Smooth muscle cell (in vitro differentiated cells): Measurements from ENCODE around the gene JAZF1. TPM values are rescaled to one million over a fixed set of nuclear protein-coding genes. Genes with fewer than 3 reads are reported as not detected.

Source experiments
- DNase-seq: peaks from one replicate; lab custom pipeline; 2025; ENCODE audit not compliant: unreplicated experiment; lab: John Stamatoyannopoulos, UW
- H2AFZ ChIP-seq: fragments of 200-600 bp; sonication (generic); 2 replicates; pipeline ENCODE4 v1.6.0; 2016; ENCODE audit warnings: antibody characterized with exemption, low read depth, mild to moderate bottlenecking
- H3F3A ChIP-seq: fragments of 200-600 bp; sonication (generic); 2 replicates; pipeline ENCODE4 v1.6.0; 2017; ENCODE audit warnings: antibody characterized with exemption, low read depth
- H3K27ac ChIP-seq: fragments of 200-600 bp; sonication (generic); 2 replicates; pipeline ENCODE4 v1.5.1; 2016; ENCODE audit warnings: low read depth, mild to moderate bottlenecking
- H3K27me3 ChIP-seq: fragments of 200-600 bp; sonication (generic); 2 replicates; pipeline ENCODE4 v1.6.1; 2016; ENCODE audit warnings: low read depth, mild to moderate bottlenecking
- H3K36me3 ChIP-seq: fragments of 200-600 bp; sonication (generic); 2 replicates; pipeline ENCODE4 v1.5.1; 2016; ENCODE audit warnings: low read depth
- H3K4me1 ChIP-seq: fragments of 200-600 bp; sonication (generic); 2 replicates; pipeline ENCODE4 v1.5.1; 2016; ENCODE audit warnings: low read depth
- H3K4me2 ChIP-seq: fragments of 200-600 bp; sonication (generic); 2 replicates; pipeline ENCODE4 v1.6.0; 2016; ENCODE audit warnings: mild to moderate bottlenecking
- H3K4me3 ChIP-seq: fragments of 200-600 bp; sonication (generic); 2 replicates; pipeline ENCODE4 v1.5.1; 2016; ENCODE audit warnings: mild to moderate bottlenecking
- H3K79me2 ChIP-seq: fragments of 200-600 bp; sonication (generic); 2 replicates; pipeline ENCODE4 v1.6.0; 2016; ENCODE audit warnings: low read depth, mild to moderate bottlenecking
- H3K9ac ChIP-seq: fragments of 200-600 bp; sonication (generic); 2 replicates; pipeline ENCODE4 v1.6.0; 2016; ENCODE audit warnings: low read depth
- H3K9me3 ChIP-seq: fragments of 200-600 bp; sonication (generic); replicated peaks from 2 replicates; pipeline ENCODE4 v1.5.1; 2016; ENCODE audit warnings: low read depth
- H4K20me1 ChIP-seq: fragments of 200-600 bp; sonication (generic); 2 replicates; pipeline ENCODE4 v1.6.0; 2016; ENCODE audit warnings: low read depth
- WGBS: methylation state at CpG from one replicate; pipeline ENCODE4 v1.1.7; 2016; ENCODE audit warnings: low lambda C conversion rate; 5-methylcytosine and 5-hydroxymethylcytosine counted together
- polyA plus RNA-seq: library from polyadenylated mRNA; unstranded; fragments of >200 nt; fragmentation: Nextera tagmentation; extraction: Ambion mirVana; gene quantifications from 2 replicates; pipeline ENCODE4 v1.2.1, GENCODE V29; 2016
- total RNA-seq: library from RNA; depleted of rRNA; stranded (reverse); fragments of >200 nt; gene quantifications from 2 replicates; pipeline ENCODE4 v1.2.3, GENCODE V29; 2014
- TF ChIP-seq, protein P1 (sequence below): fragments of 200-600 bp; sonication (generic); IDR thresholded peaks from 2 replicates; pipeline ENCODE4 v1.5.1; 2017; ENCODE audit warnings: borderline replicate concordance, mild to moderate bottlenecking, antibody characterized with exemption; ENCODE audit not compliant: insufficient read depth, poor library complexity, severe bottlenecking

JAZF1 gene
- total and polyA plus RNA-seq, 2 experiments from 2014 or later: 17.4 to 18.0 TPM

DNA sequence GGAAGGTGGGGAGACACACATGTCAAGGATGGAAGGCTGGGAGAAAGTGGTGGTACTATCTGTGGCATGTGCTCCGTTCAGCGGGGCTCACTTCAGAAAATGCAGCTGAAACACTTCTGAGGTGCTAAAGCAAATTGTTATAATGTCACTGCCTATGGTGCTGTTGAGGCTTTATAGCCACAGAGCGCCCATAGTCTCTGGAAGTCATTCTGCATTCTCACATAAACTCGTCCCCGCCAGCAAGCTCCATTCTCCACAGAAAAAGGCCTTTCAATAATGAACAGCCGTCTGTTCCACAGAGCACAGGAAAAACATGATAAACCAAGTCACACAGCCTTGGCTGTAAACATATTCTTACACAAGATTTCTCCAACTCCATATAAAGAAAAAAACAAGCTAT, 308.7 kb downstream of the JAZF1 start:
- Histone ChIP-seq H3K4me1 (peaks cover 6% of the 10 kb centered on the region), H3K27ac (no peak overlapping the region), H3K79me2 (no peaks in the 10 kb centered on the region), H4K20me1 (no peaks in the 10 kb centered on the region), H3K9ac (no peak overlapping the region), H3K4me2 (peak overlapping the region; percentile 1), H3F3A (no peaks in the 10 kb centered on the region), H3K27me3 (no peaks in the 10 kb centered on the region), H2AFZ (no peak overlapping the region), H3K36me3 (no peaks in the 10 kb centered on the region), H3K9me3 (no peaks in the 10 kb centered on the region), H3K4me3 (no peak overlapping the region)
- no peak for DNase-seq
- WGBS: 45% methylated on average over 6 of the region's 6 CpGs
- TF ChIP-seq, protein P1, sequence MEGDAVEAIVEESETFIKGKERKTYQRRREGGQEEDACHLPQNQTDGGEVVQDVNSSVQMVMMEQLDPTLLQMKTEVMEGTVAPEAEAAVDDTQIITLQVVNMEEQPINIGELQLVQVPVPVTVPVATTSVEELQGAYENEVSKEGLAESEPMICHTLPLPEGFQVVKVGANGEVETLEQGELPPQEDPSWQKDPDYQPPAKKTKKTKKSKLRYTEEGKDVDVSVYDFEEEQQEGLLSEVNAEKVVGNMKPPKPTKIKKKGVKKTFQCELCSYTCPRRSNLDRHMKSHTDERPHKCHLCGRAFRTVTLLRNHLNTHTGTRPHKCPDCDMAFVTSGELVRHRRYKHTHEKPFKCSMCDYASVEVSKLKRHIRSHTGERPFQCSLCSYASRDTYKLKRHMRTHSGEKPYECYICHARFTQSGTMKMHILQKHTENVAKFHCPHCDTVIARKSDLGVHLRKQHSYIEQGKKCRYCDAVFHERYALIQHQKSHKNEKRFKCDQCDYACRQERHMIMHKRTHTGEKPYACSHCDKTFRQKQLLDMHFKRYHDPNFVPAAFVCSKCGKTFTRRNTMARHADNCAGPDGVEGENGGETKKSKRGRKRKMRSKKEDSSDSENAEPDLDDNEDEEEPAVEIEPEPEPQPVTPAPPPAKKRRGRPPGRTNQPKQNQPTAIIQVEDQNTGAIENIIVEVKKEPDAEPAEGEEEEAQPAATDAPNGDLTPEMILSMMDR: no peak

GRCh38 chr7:27871086-27871485, 309.5 kb downstream of the JAZF1 start:
- H3K9ac ChIP-seq: no peak overlapping the region
- 70% methylated on average over 3 of the region's 3 CpGs for WGBS
- no peaks in the 10 kb centered on the region for H4K20me1 ChIP-seq

DNA sequence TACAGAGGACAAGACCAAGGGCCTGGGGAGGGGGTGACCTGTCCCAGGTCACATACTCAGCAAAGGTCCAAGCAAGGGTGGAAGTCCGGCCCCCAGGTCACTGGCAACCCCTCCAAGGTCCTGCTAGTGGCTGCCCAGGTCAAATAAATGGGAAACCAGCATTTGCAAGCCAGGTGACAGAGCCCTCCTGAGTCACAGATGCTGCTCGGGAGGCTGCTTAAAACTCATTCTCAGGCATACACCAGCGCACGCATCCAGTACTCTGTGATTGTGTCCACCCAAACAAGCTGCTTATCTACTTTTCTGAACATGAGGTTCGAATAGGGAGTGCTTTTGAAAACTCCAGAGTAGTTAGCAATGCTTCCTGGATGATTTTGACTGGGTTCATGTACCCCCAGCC, 310.0 kb downstream of the JAZF1 start:
- no peaks in the 10 kb centered on the region for H3K36me3 ChIP-seq
- no peaks in the 10 kb centered on the region for H3F3A ChIP-seq
- no peaks in the 10 kb centered on the region for H3K9me3 ChIP-seq
- H3K79me2 ChIP-seq: no peaks in the 10 kb centered on the region
- WGBS: 91% methylated on average over 5 of the region's 5 CpGs
- no peak for DNase-seq
- no peak overlapping the region for H3K27ac ChIP-seq
- TF ChIP-seq, protein P1: no peak
- peaks cover 6% of the 10 kb centered on the region for H3K4me1 ChIP-seq
- no peak overlapping the region for H2AFZ ChIP-seq
- no peak overlapping the region for H3K9ac ChIP-seq
- no peaks in the 10 kb centered on the region for H4K20me1 ChIP-seq
- no peak overlapping the region for H3K4me3 ChIP-seq
- no peaks in the 10 kb centered on the region for H3K27me3 ChIP-seq
- H3K4me2 ChIP-seq: no peak overlapping the region

More at GRCh38 chr7:27871086-27871485, 309.5 kb downstream of the JAZF1 start:
- Histone ChIP-seq H2AFZ (no peak overlapping the region), H3K27ac (no peak overlapping the region), H3K9me3 (no peaks in the 10 kb centered on the region), H3K4me2 (no peak overlapping the region), H3K79me2 (no peaks in the 10 kb centered on the region), H3K4me3 (no peak overlapping the region), H3K27me3 (no peaks in the 10 kb centered on the region), H3K36me3 (no peaks in the 10 kb centered on the region), H3F3A (no peaks in the 10 kb centered on the region), H3K4me1 (peaks cover 6% of the 10 kb centered on the region)
- TF ChIP-seq, protein P1: no peak
- DNase-seq: no peak

GRCh38 chr7:27869056-27869455, 311.5 kb downstream of the JAZF1 start:
- no peak for DNase-seq
- Histone ChIP-seq H3F3A (no peaks in the 10 kb centered on the region), H2AFZ (no peak overlapping the region), H4K20me1 (no peaks in the 10 kb centered on the region), H3K9me3 (no peaks in the 10 kb centered on the region), H3K36me3 (no peaks in the 10 kb centered on the region), H3K4me3 (no peak overlapping the region), H3K79me2 (no peaks in the 10 kb centered on the region), H3K27me3 (no peaks in the 10 kb centered on the region), H3K27ac (no peak overlapping the region), H3K4me2 (no peak overlapping the region), H3K9ac (no peak overlapping the region), H3K4me1 (peaks cover 6% of the 10 kb centered on the region)
- TF ChIP-seq, protein P1: no peak
- 74% methylated on average over 7 of the region's 7 CpGs for whole genome bisulfite sequencing
